Right renal pelvis (tissue), 4 donors: Measurements from ENCODE around the gene ATAD2B. TPM values are rescaled to one million over a fixed set of nuclear protein-coding genes. Genes with fewer than 3 reads are reported as not detected.
"Not testable (repeated sequence)": the region's sequence is repeated elsewhere in the genome, so short reads cannot be mapped to it uniquely, and the experiment has no call there.

Source experiments
- DNase-seq, 4 donors: peaks; one replicate each; pipeline ENCODE4 v3.0.0-alpha.2; 2013; ENCODE audit warnings: low read depth in 4 of 4, low spot score in 3 of 4, missing footprints in 1 of 4
- polyA plus RNA-seq, 4 donors: library from polyadenylated mRNA; unstranded; fragments of 120-200 nt; gene quantifications; one replicate each; pipeline ENCODE4 v1.2.1, GENCODE V29; 2013; ENCODE audit not compliant: insufficient read length in 4 of 4

The ATAD2B gene
- polyA plus RNA-seq, 4 donors = 20.0 to 24.1 (median 20.4) TPM

- DNase-seq = no peak
Measured at GRCh38 chr2:23753291-23754010, 173.5 kb downstream of the ATAD2B start.

GRCh38 chr2:23751747-23752265 lies 175.1 kb downstream of the ATAD2B start:
- no peak for DNase-seq

GRCh38 chr2:23746141-23746863 lies 180.6 kb downstream of the ATAD2B start:
- no peak for DNase-seq

- no peak for DNase-seq
Measured at GRCh38 chr2:23745726-23746105, 181.2 kb downstream of the ATAD2B start.

- DNase-seq = no peak
Measured at GRCh38 chr2:23745068-23745725, 181.7 kb downstream of the ATAD2B start.

GRCh38 chr2:23736783-23737182 lies 190.1 kb downstream of the ATAD2B start:
- DNase-seq = not testable (repeated sequence)

GRCh38 chr2:23734416-23734815 lies 192.5 kb downstream of the ATAD2B start:
- no peak for DNase-seq

- DNase-seq = not testable (repeated sequence)
Measured at GRCh38 chr2:23723029-23723428, 203.9 kb downstream of the ATAD2B start.

- DNase-seq = no peak
Measured at GRCh38 chr2:23722255-23722654, 204.7 kb downstream of the ATAD2B start.

- no peak for DNase-seq
Measured at GRCh38 chr2:23721454-23721826, 205.5 kb downstream of the ATAD2B start.

- no peak for DNase-seq
Measured at GRCh38 chr2:23720705-23721453, 206.0 kb downstream of the ATAD2B start.

- DNase-seq = no peak
Measured at GRCh38 chr2:23719716-23720115, 207.2 kb downstream of the ATAD2B start.

- DNase-seq = no peak
Measured at GRCh38 chr2:23718931-23719700, 207.8 kb downstream of the ATAD2B start.

- no peak for DNase-seq
Measured at GRCh38 chr2:23713351-23713750, 213.6 kb downstream of the ATAD2B start.

- no peak for DNase-seq
Measured at GRCh38 chr2:23712756-23713151, 214.2 kb downstream of the ATAD2B start.

- no peak for DNase-seq
Measured at GRCh38 chr2:23711979-23712755, 214.8 kb downstream of the ATAD2B start.

- DNase-seq = no peak
Measured at GRCh38 chr2:23709311-23709710, 217.6 kb downstream of the ATAD2B start.

GRCh38 chr2:23708771-23709170 lies 218.2 kb downstream of the ATAD2B start:
- no peak for DNase-seq

GRCh38 chr2:23707096-23707495 lies 219.8 kb downstream of the ATAD2B start:
- no peak for DNase-seq
